HG03045 (cell line): ENCODE results near the gene UGT1A6.

Experiments
- ATAC-seq: cut with Tn5 transposase; IDR thresholded peaks from one replicate; pipeline ENCODE4 v1.9.1; 2021; ENCODE audit warnings: mild to moderate bottlenecking, moderate library complexity; ENCODE audit not compliant: unreplicated experiment

UGT1A6 gene

GRCh38 chr2:233817361-233817911 lies 124.7 kb downstream of the UGT1A6 start:
- no peak for ATAC-seq

GRCh38 chr2:233817995-233818638 lies 125.4 kb downstream of the UGT1A6 start:
- no peak for ATAC-seq

DNA sequence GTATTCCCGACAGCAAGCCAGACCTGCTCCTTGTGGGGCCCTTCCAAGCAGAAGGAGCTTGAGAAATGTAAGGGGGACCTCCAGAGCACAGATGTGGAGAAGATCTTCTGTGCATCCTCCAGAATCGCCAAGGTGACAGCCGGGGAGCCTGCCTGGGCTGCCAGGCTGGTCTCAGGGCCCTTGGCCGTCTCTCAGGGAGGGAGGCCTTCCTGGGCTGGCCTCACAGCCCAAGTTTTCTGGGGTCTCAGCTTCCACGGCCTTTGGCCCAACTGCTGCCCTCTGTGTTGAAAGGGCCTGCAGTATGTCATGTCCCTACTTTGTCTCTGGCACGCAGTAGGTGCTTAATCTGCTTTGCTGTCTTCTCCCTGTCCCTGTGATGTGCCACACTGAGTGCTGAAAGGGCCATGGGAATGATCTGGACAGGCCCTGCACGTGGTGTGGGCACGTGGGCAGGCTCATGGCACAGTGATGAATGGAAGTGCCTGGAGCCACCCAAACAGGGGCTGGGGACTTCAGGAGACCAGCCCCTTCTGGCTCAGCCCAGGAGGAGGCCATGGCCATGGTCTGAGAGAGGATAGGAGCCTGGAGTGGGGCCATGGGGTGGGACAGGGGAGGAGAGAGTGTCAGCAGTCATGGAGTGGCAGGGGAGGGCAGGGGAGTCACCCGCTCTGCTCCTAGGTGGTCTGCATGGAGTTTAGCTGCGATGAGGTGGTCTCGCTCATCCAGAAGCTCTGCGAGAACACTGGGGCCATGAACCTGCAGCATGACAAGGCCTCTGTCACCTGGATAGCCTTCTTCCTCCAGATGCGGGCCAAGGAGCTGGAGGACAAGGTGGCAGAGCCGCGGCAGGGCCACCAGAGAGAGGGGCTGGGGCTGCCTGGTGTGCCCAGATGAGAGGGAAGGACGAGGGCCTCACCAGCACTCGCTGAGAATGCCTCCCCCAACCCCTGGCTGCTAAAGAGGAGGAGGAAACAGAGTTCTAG lies 126.2 kb downstream of the UGT1A6 start:
- no peak for ATAC-seq

GRCh38 chr2:233819884-233820773 lies 127.4 kb downstream of the UGT1A6 start:
- ATAC-seq = no peak

- ATAC-seq = no peak
Measured at GRCh38 chr2:233820774-233821105, 128.1 kb downstream of the UGT1A6 start.

- no peak for ATAC-seq
Measured at GRCh38 chr2:233821196-233821595, 128.5 kb downstream of the UGT1A6 start.

DNA sequence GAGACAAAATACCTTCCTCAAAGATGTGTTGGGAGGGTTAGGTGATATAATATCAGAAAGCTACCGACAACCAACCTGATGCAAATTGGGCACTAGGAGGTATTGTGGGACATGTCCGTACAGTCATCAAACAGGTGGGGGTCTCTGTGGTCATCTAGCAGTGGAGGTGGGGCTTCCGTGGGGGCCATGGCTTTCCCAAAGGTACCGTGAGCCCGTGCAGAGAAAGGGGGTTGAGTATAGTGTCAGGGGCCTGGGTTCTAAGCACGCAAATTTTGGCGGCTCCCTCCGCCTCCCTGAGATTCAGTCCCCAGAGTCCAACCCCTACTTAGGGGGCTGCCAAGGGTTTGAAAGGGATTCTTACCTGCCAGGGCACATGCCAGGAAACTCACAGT lies 129.0 kb downstream of the UGT1A6 start:
- no peak for ATAC-seq

DNA sequence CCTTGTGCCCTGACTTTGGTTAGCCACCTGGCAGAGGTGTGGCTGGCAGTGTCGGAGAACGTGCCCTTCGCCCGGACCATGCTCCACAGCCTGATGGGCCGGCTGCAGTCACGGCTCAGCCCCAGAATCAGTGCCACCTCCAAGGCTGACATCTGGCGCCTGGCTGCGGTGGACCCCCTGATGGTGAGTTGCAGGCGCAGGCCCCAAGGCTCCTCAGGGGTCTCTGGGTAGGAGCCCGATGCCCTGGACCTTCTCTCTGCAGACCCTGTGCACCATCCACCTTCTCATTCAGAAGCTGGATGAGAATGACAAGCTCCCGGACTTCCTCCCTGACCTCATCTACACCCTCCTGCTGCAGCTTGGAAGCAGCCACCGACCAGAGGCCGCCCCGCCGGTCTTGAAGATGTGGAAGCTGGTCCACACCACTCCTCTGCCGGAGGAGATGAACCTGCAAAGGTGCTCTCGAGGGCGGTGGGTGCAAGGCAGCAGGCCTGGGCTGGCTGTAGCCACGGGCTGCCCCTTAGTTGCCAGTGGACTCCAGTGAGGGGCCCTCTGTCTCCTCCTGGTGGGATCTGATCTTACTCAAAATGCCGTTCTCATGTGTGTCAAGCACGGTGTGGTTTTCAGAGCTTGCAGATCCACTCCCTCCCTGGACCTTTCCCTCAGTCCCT lies 129.5 kb downstream of the UGT1A6 start:
- ATAC-seq = no peak
